ENCODE results near the gene MINDY2.

DNA sequence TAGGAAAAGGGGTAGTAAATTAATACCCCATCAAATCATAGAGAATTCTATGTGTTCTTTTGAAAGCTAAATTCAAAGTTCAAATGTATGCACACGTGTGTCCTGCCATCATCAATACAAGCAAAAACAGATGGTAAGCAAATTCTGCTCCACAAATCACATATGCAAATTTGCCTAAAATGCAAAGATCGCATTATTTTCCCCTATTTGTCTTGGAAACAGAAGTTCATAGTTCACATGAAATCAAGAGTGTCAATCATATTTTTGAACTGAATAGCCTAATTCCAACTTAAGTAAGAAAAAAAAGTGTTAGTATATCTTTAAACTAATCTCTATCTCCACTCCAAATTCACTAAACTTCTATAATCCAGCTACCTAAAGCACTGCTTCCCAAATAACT, 30.1 kb upstream of the MINDY2 start:
- TF ChIP-seq, protein P1, sequence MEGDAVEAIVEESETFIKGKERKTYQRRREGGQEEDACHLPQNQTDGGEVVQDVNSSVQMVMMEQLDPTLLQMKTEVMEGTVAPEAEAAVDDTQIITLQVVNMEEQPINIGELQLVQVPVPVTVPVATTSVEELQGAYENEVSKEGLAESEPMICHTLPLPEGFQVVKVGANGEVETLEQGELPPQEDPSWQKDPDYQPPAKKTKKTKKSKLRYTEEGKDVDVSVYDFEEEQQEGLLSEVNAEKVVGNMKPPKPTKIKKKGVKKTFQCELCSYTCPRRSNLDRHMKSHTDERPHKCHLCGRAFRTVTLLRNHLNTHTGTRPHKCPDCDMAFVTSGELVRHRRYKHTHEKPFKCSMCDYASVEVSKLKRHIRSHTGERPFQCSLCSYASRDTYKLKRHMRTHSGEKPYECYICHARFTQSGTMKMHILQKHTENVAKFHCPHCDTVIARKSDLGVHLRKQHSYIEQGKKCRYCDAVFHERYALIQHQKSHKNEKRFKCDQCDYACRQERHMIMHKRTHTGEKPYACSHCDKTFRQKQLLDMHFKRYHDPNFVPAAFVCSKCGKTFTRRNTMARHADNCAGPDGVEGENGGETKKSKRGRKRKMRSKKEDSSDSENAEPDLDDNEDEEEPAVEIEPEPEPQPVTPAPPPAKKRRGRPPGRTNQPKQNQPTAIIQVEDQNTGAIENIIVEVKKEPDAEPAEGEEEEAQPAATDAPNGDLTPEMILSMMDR (IDR thresholded peaks at IDR 0.05; ENCODE audit: insufficient read depth, low read depth, low read length): no peak
- TF ChIP-seq EZH2 (IDR thresholded peaks at IDR 0.05; ENCODE audit: insufficient read depth, low read length): no peak

All from astrocyte (in vitro differentiated cells and primary cell).